SU-DHL-6 (cell line): ENCODE results near the gene RSPO1.

ENCODE experiments used
- EZH2phosphoT487 ChIP-seq: fragments of 200-600 bp; sonication (generic), shearing (Covaris generic); conservative IDR thresholded peaks from 2 replicates; pipeline ENCODE4 v1.6.1; 2018; ENCODE audit warnings: mild to moderate bottlenecking, antibody characterized with exemption, low read length, moderate library complexity, mixed read lengths
- TF ChIP-seq, protein P1 (sequence below): fragments of 200-600 bp; sonication (generic); IDR thresholded peaks from one replicate; pipeline ENCODE4 v1.5.1; 2017; ENCODE audit warnings: antibody characterized with exemption, mild to moderate bottlenecking, low read length, moderate library complexity; ENCODE audit not compliant: insufficient read depth, poor library complexity, severe bottlenecking

DNA sequence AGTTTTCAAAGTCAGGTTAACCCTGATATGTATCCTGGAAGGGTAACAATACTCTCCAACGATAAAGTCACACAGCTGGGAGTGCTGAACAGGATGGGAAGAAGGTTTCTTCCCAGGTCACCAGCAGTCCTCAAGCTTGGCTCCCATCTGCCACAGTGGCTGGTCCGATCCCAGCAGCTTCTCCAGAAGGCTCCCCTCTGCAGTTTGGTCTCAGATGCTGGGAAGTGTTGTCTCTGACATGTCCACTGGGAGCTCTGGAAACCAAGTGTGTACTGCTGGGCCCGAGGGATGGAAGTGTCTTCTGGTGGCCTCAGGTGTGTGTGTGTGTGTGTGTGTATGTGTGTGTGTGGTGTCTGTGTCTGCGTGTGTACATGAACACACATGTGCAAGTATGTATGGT lies 22.5 kb downstream of the RSPO1 start:
- TF ChIP-seq, protein P1, sequence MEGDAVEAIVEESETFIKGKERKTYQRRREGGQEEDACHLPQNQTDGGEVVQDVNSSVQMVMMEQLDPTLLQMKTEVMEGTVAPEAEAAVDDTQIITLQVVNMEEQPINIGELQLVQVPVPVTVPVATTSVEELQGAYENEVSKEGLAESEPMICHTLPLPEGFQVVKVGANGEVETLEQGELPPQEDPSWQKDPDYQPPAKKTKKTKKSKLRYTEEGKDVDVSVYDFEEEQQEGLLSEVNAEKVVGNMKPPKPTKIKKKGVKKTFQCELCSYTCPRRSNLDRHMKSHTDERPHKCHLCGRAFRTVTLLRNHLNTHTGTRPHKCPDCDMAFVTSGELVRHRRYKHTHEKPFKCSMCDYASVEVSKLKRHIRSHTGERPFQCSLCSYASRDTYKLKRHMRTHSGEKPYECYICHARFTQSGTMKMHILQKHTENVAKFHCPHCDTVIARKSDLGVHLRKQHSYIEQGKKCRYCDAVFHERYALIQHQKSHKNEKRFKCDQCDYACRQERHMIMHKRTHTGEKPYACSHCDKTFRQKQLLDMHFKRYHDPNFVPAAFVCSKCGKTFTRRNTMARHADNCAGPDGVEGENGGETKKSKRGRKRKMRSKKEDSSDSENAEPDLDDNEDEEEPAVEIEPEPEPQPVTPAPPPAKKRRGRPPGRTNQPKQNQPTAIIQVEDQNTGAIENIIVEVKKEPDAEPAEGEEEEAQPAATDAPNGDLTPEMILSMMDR: no peak
- TF ChIP-seq EZH2phosphoT487: no peak
